HEK293 (cell line): ENCODE results near the gene COA1.

Experiments used
- CTCF ChIA-PET: fragments of 350-600 bp; formaldehyde crosslinking; extraction: SDS; loops from one replicate; lab custom pipeline; 2021; ENCODE audit warnings: antibody characterized with exemption; lab: Yijun Ruan, JAX
- POLR2A ChIA-PET: fragments of 300-600 bp; formaldehyde crosslinking; extraction: SDS; loops from one replicate; lab custom pipeline; 2020; ENCODE audit warnings: antibody characterized with exemption, inconsistent platforms; lab: Yijun Ruan, JAX
- H3K27ac ChIP-seq: fragments of 200-500 bp; sonication (Bioruptor generic); 2 replicates; pipeline ENCODE4 v1.5.1; 2014; ENCODE audit warnings: low read depth, low read length, control low read depth, inconsistent platforms; ENCODE audit errors: extremely low read depth
- H3K36me3 ChIP-seq, 2 experiments: fragments of 200-500 bp in 1 of 2; sonication (Bioruptor generic) in 1 of 2; 1 replicate in 1 of 2; 2 replicates in 1 of 2; pipeline ENCODE4 v1.5.1; 2014 to 2017; ENCODE audit warnings: inconsistent platforms in 2 of 2, low read length in 2 of 2; ENCODE audit not compliant: control insufficient read depth in 2 of 2, insufficient read depth in 1 of 2
- H3K4me1 ChIP-seq: fragments of 200-500 bp; sonication (Bioruptor generic); 2 replicates; pipeline ENCODE4 v1.5.1; 2014; ENCODE audit warnings: mild to moderate bottlenecking, low read length, inconsistent platforms; ENCODE audit not compliant: control insufficient read depth, insufficient read depth
- H3K4me3 ChIP-seq: 2 replicates; pipeline ENCODE4 v1.5.1; 2011; ENCODE audit warnings: low read depth, mild to moderate bottlenecking, control low read depth, low read length, moderate library complexity
- H3K9me3 ChIP-seq: fragments of 200-500 bp; sonication (Bioruptor generic); 2 replicates; pipeline ENCODE4 v1.5.1; 2014; ENCODE audit warnings: low read depth, low read length, inconsistent platforms; ENCODE audit not compliant: control insufficient read depth, insufficient read depth
- BCL11B ChIP-seq: fragments of 450-650 bp; formaldehyde crosslinking; IDR thresholded peaks from 2 replicates; pipeline ENCODE4 v1.5.1; 2016; ENCODE audit warnings: low read depth, missing biosample characterization, missing genetic modification characterization
- CTCF ChIP-seq: fragments of 450-650 bp; formaldehyde crosslinking; IDR thresholded peaks from 2 replicates; pipeline ENCODE4 v1.5.1; 2016; ENCODE audit warnings: missing biosample characterization, missing genetic modification characterization
- KLF1 ChIP-seq: fragments of 450-650 bp; formaldehyde crosslinking; IDR thresholded peaks from 2 replicates; pipeline ENCODE4 v1.5.1; 2016; ENCODE audit warnings: missing biosample characterization, missing genetic modification characterization
- PBX3 ChIP-seq: sonication (generic); formaldehyde crosslinking; IDR thresholded peaks from 2 replicates; pipeline ENCODE4 v1.8.1; 2022; ENCODE audit warnings: mild to moderate bottlenecking, moderate library complexity, missing genetic modification reagents
- PRDM4 ChIP-seq: fragments of 450-650 bp; formaldehyde crosslinking; IDR thresholded peaks from 2 replicates; pipeline ENCODE4 v1.5.1; 2017; ENCODE audit warnings: missing biosample characterization, missing genetic modification characterization
- REPIN1 ChIP-seq: fragments of 450-650 bp; formaldehyde crosslinking; IDR thresholded peaks from 2 replicates; pipeline ENCODE4 v1.5.1; 2017; ENCODE audit warnings: missing biosample characterization, missing genetic modification characterization, low read depth
- SP7 ChIP-seq: fragments of 450-650 bp; formaldehyde crosslinking; IDR thresholded peaks from 2 replicates; pipeline ENCODE4 v1.5.1; 2016; ENCODE audit warnings: missing biosample characterization, missing genetic modification characterization
- WT1 ChIP-seq: fragments of 450-650 bp; formaldehyde crosslinking; IDR thresholded peaks from 2 replicates; pipeline ENCODE4 v1.5.1; 2016; ENCODE audit warnings: missing biosample characterization, missing genetic modification characterization
- YY1 ChIP-seq: fragments of 450-650 bp; formaldehyde crosslinking; IDR thresholded peaks from 2 replicates; pipeline ENCODE4 v1.5.1; 2018; ENCODE audit warnings: missing biosample characterization, missing genetic modification characterization
- ZFP3 ChIP-seq: fragments of 450-650 bp; formaldehyde crosslinking; IDR thresholded peaks from 2 replicates; pipeline ENCODE4 v1.5.1; 2016; ENCODE audit warnings: low read depth, missing biosample characterization, missing genetic modification characterization
- ZNF140 ChIP-seq: fragments of 450-650 bp; formaldehyde crosslinking; IDR thresholded peaks from 2 replicates; pipeline ENCODE4 v1.5.1; 2016; ENCODE audit warnings: missing biosample characterization, missing genetic modification characterization
- ZNF221 ChIP-seq: fragments of 450-650 bp; formaldehyde crosslinking; IDR thresholded peaks from 2 replicates; pipeline ENCODE4 v1.5.1; 2017; ENCODE audit warnings: missing biosample characterization, missing genetic modification characterization, borderline replicate concordance
- ZNF37A ChIP-seq: fragments of 450-650 bp; IDR thresholded peaks from 2 replicates; pipeline ENCODE4 v1.5.1; 2018; ENCODE audit warnings: missing biosample characterization, missing genetic modification characterization
- ZNF423 ChIP-seq: fragments of 450-650 bp; formaldehyde crosslinking; IDR thresholded peaks from 2 replicates; pipeline ENCODE4 v1.5.1; 2016; ENCODE audit warnings: missing biosample characterization, missing genetic modification characterization
- ZNF561 ChIP-seq: fragments of 450-650 bp; IDR thresholded peaks from 2 replicates; pipeline ENCODE4 v1.5.1; 2018; ENCODE audit warnings: missing biosample characterization, missing genetic modification characterization, borderline replicate concordance
- ZNF768 ChIP-seq: fragments of 450-650 bp; formaldehyde crosslinking; IDR thresholded peaks from 2 replicates; pipeline ENCODE4 v1.5.1; 2018; ENCODE audit warnings: missing biosample characterization, mild to moderate bottlenecking, missing genetic modification characterization
- TF ChIP-seq, protein P1 (sequence below): fragments of 450-650 bp; formaldehyde crosslinking; IDR thresholded peaks from 2 replicates; pipeline ENCODE4 v1.5.1; 2016; ENCODE audit warnings: missing biosample characterization, missing genetic modification characterization, borderline replicate concordance
- TF ChIP-seq, protein P2 (sequence below): fragments of 450-650 bp; formaldehyde crosslinking; IDR thresholded peaks from 2 replicates; pipeline ENCODE4 v1.5.1; 2016; ENCODE audit warnings: missing biosample characterization, missing genetic modification characterization
- TF ChIP-seq, protein P3 (sequence below): fragments of 450-650 bp; formaldehyde crosslinking; IDR thresholded peaks from 2 replicates; pipeline ENCODE4; 2016; ENCODE audit warnings: missing biosample characterization, missing genetic modification characterization
- TF ChIP-seq, protein P4 (sequence below): fragments of 450-650 bp; formaldehyde crosslinking; IDR thresholded peaks from 2 replicates; pipeline ENCODE4 v1.5.1; 2017; ENCODE audit warnings: missing biosample characterization, mild to moderate bottlenecking, missing genetic modification characterization, moderate library complexity

Gene COA1

GRCh38 chr7:43698460-43699255 is 30.7 kb downstream of the COA1 start:
- Histone ChIP-seq H3K27ac (no peak overlapping the region), H3K4me3 (no peak overlapping the region), H3K4me1 (no peaks in the 10 kb centered on the region), H3K9me3 (no peaks in the 10 kb centered on the region), H3K36me3 (no peaks in the 10 kb centered on the region)
- POLR2A ChIA-PET, result interaction anchor here (4.6 kb wide), 1 partner anchor 115 kb away, joined by 62 read pairs; the partner anchor contains the start of gene STK17A
- TF ChIP-seq SP7, result peak; percentile 67
- TF ChIP-seq, protein P1, sequence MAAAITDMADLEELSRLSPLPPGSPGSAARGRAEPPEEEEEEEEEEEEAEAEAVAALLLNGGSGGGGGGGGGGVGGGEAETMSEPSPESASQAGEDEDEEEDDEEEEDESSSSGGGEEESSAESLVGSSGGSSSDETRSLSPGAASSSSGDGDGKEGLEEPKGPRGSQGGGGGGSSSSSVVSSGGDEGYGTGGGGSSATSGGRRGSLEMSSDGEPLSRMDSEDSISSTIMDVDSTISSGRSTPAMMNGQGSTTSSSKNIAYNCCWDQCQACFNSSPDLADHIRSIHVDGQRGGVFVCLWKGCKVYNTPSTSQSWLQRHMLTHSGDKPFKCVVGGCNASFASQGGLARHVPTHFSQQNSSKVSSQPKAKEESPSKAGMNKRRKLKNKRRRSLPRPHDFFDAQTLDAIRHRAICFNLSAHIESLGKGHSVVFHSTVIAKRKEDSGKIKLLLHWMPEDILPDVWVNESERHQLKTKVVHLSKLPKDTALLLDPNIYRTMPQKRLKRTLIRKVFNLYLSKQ, result no peak
- CTCF ChIA-PET, result interaction anchor here (0.6 to 6.8 kb wide), 24 partner anchors 14 to 1758 kb away, joined by 3 to 143 read pairs (median 5); partner anchors contain the start of genes MRPL32, PSMA2 and STK17A

DNA sequence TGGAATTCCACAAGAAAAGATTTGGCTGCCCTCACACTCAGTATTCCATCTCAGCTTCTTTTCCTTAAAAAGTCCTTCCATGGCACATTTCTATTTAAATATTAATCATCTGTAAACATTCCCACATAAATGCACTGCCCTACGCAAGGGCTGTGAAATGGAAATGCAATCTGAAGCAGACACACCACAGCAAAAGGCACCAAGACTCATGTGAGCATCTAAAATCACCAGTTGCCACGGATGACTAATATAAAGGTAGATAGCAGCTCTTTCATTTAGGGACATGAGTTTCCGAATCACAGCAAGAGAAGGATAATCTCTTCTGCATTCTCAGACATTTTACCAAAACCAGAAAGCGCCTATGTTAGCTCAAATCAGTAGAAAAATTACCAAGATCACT is 31.6 kb downstream of the COA1 start:
- Histone ChIP-seq H3K27ac (no peak overlapping the region), H3K9me3 (no peaks in the 10 kb centered on the region), H3K36me3 (no peaks in the 10 kb centered on the region), H3K4me3 (no peak overlapping the region), H3K4me1 (no peaks in the 10 kb centered on the region)
- ChIA-PET CTCF (interaction anchor here (0.6 to 6.8 kb wide), 5 partner anchors 110 to 1457 kb away, joined by 3 to 143 read pairs (median 4); partner anchors contain the start of gene STK17A), POLR2A (interaction anchor here (4.6 kb wide), 1 partner anchor 114 kb away, joined by 62 read pairs; the partner anchor contains the start of gene STK17A)
- TF ChIP-seq, protein P2, sequence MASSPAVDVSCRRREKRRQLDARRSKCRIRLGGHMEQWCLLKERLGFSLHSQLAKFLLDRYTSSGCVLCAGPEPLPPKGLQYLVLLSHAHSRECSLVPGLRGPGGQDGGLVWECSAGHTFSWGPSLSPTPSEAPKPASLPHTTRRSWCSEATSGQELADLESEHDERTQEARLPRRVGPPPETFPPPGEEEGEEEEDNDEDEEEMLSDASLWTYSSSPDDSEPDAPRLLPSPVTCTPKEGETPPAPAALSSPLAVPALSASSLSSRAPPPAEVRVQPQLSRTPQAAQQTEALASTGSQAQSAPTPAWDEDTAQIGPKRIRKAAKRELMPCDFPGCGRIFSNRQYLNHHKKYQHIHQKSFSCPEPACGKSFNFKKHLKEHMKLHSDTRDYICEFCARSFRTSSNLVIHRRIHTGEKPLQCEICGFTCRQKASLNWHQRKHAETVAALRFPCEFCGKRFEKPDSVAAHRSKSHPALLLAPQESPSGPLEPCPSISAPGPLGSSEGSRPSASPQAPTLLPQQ (tag by site-specific recombination), result no peak
- TF ChIP-seq ZNF561 (tag by site-specific recombination) (no peak), ZNF140 (no peak), ZNF423 (tag by site-specific recombination) (no peak), YY1 (tag by site-specific recombination) (no peak), KLF1 (no peak), WT1 (tag by site-specific recombination) (no peak), ZFP3 (tag by site-specific recombination) (no peak), PRDM4 (no peak), ZNF768 (no peak), CTCF (tag by site-specific recombination) (no peak), ZNF221 (tag by site-specific recombination) (no peak), BCL11B (tag by site-specific recombination) (no peak), ZNF37A (tag by site-specific recombination) (no peak), PBX3 (no peak), REPIN1 (tag by site-specific recombination) (no peak)
- TF ChIP-seq, protein P3, sequence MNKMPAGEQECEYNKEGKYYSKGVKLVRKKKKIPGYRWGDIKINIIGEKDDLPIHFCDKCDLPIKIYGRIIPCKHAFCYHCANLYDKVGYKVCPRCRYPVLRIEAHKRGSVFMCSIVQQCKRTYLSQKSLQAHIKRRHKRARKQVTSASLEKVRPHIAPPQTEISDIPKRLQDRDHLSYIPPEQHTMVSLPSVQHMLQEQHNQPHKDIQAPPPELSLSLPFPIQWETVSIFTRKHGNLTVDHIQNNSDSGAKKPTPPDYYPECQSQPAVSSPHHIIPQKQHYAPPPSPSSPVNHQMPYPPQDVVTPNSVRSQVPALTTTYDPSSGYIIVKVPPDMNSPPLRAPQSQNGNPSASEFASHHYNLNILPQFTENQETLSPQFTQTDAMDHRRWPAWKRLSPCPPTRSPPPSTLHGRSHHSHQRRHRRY (tag by site-specific recombination), result no peak
- TF ChIP-seq, protein P4, sequence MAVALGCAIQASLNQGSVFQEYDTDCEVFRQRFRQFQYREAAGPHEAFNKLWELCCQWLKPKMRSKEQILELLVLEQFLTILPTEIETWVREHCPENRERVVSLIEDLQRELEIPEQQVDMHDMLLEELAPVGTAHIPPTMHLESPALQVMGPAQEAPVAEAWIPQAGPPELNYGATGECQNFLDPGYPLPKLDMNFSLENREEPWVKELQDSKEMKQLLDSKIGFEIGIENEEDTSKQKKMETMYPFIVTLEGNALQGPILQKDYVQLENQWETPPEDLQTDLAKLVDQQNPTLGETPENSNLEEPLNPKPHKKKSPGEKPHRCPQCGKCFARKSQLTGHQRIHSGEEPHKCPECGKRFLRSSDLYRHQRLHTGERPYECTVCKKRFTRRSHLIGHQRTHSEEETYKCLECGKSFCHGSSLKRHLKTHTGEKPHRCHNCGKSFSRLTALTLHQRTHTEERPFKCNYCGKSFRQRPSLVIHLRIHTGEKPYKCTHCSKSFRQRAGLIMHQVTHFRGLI (tag by site-specific recombination), result no peak
